ENCODE measurements around the gene SCMH1.

SCMH1 gene

DNA sequence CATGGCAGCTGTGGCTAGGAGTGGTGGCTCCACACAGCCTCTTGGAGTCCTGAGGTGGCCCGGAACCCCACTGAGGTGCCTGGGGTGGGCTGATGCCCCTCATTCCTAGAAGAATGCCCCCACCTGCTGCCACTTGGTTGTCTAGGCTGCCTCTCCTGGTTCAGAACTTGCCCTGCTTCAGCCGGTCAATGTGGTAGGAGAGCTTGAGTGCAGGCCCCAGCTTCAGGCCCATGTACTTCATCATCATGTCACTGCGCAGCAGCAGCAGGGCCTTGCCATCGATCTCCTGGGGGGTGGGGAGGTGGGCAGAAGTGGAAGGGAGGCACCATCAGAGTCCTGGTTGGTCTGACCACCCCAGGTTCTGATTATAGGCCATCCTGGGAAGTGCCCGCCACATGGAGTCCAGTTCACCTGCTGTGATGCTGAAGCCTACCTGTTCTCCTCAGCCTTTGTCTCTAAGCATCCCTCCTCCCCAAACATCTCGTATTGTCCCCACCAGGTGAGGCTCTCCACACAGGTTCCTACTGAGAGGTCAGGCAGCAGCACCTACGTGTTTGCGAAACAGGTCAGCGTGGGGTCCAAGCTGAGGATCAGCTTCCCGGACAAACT, 214.0 kb downstream of the SCMH1 start:
- no peak for DNase-seq

DNA sequence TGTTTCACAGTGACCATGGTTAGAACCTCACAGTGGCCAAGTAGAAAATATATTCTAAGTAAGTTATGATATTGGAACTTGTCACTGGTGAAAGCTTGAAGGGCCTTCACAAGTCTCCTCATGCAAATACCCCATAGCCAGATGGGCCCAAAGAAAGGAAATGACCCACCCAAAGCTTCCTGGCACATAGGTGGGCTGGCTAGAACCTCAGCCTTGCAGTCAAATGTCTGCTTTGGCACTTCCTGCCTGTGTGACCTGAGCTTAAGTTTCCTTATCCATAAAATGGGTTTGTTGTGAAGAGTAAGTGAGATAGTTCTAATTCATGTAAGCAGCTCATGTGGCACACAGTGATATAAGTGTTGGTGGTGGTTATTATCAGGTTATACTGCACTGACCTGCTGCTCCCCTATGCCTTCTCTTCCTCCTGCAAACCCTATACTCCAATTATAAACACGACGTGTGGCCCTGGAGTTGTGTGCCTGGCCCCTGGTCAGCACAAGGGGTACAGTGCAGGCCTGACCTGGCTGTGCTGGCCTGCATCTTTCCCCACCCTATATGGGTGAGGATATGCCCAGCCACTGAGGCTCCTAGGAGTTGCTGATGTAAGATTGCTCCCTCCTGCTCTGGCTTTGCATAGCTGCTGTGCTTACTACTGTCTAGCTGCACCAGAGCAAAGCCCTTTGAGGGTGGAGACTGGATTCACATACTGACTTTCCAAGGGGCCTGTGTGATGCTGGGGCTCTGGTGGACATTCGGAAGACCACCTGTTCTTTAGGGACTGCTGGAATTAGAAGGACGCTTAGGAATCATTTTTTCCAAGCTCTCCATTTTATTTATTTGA, 215.9 kb downstream of the SCMH1 start:
- no peak for DNase-seq

GRCh38 chr1:41024953-41025352, 217.2 kb downstream of the SCMH1 start:
- no peak for DNase-seq

GRCh38 chr1:41023279-41023990, 218.7 kb downstream of the SCMH1 start:
- no peak for DNase-seq

GRCh38 chr1:41022424-41022823, 219.7 kb downstream of the SCMH1 start:
- no peak for DNase-seq

DNA sequence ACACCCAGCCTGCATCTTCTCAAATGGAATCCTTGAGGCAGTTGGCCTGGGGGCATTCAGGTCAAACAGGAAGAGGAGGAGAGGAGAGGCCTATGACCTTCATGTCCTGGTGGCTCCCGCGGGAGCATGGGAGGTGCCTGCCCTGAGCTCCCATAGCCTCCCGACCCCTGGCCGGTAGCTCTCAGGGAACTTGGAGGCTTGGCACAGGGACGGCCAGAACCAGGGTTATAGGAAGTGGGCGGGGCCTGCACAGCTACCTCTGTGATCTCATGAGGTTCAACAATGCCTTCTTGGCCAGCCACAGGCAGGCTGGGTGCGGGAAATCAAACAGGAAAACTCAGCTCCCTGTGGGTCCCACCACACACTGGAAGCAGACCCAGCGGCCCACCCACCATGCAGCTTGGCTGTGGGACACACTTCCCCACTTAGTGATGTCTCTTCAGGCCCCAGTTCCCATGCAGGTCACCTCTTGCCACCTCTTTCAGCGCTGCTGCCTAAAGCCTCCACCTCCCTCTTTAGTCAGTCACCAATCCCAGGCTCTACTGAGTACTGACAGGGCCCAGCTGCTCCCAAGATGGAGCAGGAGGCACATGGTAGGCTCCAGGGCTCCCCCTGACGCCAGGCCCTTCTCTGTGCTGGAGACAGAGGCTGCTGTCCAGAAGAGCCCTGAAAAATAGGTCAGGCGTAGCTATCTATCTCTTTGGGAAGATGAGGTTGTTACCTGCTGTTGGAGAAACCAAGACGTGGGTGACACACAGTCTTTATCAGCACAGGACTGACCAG, 220.4 kb downstream of the SCMH1 start, which contains the start of gene SLFNL1:
SLFNL1 (minus strand) TSS at position 200 of the 783 bp plus-strand sequence. CDS start 1,065 bp downstream, outside the sequence.
- DNase-seq, result no peak

DNA sequence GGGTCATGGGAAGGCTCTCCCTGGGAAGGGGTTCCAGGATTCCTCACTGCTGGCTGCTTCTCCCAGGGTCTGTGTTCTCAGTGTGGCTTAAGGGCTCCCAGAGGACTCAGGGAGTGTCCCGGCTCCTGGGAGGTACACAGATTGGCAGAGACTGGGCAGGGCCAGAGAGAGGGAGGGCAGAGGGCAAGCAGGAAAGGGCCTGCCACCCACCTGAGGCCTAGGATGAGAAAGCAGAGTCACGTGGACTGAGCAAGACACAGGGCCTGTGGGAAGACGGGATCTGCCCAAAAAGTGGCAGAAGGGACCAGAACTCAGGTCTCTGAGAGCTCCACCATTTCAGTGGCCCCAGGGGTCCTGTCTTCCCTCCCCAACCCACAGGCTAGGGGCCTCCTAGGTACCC, 221.5 kb downstream of the SCMH1 start:
- DNase-seq, result no peak

DNA sequence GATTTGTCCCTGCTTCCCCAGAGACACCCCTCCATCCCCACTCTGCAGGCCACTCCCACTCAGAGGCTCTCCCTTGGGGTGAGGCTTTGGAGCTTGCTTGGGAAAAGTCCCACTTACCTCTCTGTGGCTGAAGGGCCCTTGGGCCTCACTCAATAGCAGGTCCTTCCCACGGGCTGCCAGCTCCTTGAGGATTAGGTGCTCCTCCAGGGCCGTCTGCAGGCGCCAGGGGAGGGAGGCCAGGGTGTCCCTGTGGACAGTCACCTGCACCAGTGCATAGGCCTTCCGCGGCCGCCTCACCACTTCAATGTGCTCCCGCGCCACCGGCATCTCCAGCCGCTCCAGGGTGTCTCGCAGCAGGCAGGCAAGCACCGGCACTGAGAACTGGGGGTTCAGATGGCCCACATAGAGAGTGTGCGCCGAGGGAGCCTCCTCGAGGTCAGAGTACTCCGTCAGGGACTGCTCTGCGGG, 222.0 kb downstream of the SCMH1 start:
- DNase-seq, result no peak

DNA sequence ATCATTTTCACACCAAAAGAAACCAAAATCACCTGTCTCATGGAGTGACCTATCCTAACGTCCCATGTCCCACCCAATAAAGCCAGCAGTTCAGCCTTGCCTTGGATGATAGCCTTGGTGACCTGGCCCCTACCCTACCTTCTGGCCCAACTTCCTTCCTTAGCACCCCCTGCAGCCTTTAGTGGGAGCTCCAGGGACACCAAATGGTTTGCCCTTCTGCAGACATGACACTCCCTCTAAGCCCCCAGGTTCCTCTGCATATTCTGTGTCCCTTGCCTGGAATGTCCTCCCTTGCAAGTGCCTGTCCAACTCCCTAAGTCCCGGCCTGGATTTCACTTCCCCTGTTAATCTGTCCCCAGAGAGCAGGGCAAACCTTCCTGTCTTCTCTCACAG, 222.8 kb downstream of the SCMH1 start:
- no peak for DNase-seq

DNA sequence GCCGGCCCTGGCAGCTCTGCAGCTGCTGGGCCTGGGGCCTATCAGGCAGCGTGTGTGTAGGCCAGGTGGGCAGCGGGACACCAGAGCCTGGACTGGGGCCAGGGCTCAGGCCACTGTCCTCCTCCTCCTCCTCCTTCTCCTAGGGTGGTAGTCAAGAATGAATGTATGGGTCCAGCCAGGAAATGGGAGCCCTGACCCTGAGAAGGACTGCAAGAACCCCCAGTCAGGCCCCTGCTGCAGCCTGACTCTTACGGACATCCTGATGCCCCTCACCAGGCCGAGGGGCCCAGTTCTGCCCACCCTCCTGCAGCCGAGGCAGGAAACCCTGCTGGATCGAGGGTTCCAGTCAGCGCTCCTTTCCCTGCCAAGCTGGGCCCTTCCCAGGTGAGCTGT, 224.1 kb downstream of the SCMH1 start:
- no peak for DNase-seq

GRCh38 chr1:41017141-41018017, 224.7 kb downstream of the SCMH1 start:
- no peak for DNase-seq

- no peak for DNase-seq
Observed at GRCh38 chr1:41015897-41016470, 226.1 kb downstream of the SCMH1 start.

DNA sequence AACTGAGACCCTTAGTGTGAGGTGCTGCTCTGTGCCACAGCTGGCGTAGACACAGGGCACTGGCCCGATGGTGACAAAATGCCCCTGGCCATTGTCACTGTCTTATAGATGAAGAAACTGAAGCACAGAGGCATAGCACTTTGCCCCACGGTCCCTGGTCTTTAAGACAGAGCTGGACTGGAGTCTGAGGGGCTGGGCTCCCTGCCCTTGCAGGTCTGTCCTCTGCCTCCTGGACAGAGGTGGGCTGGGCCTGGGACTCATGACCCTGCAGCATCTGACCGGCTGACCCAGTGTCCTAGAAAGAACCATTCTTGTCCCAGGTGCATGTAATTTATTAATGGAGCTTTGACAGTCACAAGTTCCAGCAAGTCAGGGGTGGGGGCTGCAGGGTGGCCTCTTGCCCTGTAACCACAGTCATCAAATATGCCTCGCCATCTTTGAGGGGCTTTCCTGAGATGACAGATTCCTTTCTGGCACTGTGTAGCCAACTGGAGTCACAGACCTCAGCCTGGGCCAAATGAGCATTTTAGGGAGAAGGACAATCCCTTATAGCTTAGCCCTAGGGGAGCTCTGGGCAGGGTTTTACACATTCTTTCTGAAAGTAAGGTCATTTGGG, 226.7 kb downstream of the SCMH1 start:
- no peak for DNase-seq

GRCh38 chr1:41014871-41015270, 227.2 kb downstream of the SCMH1 start:
- DNase-seq, result no peak

GRCh38 chr1:41013796-41014195, 228.3 kb downstream of the SCMH1 start:
- no peak for DNase-seq

DNA sequence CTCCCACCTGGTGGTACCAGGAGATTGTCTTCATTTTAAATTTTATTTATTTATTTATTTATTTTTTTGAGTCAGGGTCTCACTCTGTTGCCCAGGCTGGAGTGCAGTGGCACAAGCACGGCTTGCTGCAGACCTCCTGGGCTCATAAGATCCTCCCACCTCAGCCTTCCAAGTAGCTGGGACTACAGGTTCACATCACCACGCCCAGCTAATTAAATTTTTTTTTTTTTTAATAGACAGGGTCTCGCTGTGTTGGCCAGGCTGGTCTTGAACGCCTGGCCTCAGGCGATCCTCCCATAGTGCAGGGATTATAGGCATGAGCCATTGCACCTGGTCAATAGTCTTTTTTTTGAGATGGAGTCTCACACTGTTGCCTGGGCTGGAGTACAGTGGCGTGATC, 229.1 kb downstream of the SCMH1 start:
- no peak for DNase-seq

GRCh38 chr1:41010345-41010744, 231.8 kb downstream of the SCMH1 start:
- DNase-seq, result no peak

GRCh38 chr1:41009466-41009865, 232.6 kb downstream of the SCMH1 start:
- DNase-seq, result no peak
